Right renal cortex interstitium (tissue), 3 donors: Measurements from ENCODE around the gene ZGRF1. TPM values are rescaled to one million over a fixed set of nuclear protein-coding genes. Genes with fewer than 3 reads are reported as not detected.
"Not testable (repeated sequence)": the region's sequence is repeated elsewhere in the genome, so short reads cannot be mapped to it uniquely, and the experiment has no call there.

Experiments used
- DNase-seq, 3 donors: peaks; one replicate each; pipeline ENCODE4 v3.0.0-alpha.2; 2013; ENCODE audit warnings: low read depth in 3 of 3, low spot score in 2 of 3
- polyA plus RNA-seq, 3 donors: library from polyadenylated mRNA; unstranded; fragments of 120-200 nt; gene quantifications; one replicate each; pipeline ENCODE4 v1.2.1, GENCODE V29; 2013; ENCODE audit not compliant: insufficient read length in 3 of 3

ZGRF1 gene
- polyA plus RNA-seq, 3 donors = 12.4 to 16.6 (median 14.5) TPM

- no peak for DNase-seq
These were observed 77.7 kb downstream of the ZGRF1 start for GRCh38 chr4:112559053-112559452.

DNA sequence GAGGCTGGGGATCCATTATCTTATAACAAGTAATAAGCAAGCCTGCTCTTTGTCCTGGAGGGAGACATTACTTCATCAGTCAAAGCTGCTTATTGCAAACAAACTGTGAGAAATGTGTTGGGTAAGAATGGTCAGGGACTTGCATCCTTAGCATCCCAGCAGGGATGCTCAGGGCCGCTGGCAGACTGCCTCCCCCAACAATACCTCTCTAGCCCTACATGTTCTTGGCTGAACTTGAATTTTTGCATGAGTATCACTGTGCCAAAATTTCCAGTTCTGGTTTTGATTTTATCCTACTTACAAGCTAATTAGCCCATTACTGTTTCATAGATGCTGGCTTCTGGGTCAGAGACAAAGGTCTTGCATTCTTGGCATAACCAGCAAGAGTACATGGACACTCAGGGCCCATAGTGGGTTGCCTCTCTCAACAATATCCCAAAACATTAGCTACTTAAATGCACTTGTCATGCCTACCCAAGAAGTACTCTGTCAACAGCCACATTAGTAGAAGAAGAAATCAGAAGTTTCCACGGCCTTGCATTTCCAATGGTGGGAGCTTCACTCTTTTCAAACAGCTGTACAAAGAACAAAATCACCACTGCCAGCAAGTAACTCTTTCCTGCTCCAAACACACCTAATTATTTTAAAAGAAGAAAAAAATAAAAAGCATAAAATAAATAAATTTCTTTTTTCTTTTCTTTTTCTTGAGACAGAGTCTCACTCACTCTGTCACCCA is 78.9 kb downstream of the ZGRF1 start:
- no peak for DNase-seq

- not testable (repeated sequence) for DNase-seq
These were observed 82.4 kb downstream of the ZGRF1 start for GRCh38 chr4:112554271-112554670.

- DNase-seq = no peak
These were observed 84.0 kb downstream of the ZGRF1 start for GRCh38 chr4:112552668-112553067.

- DNase-seq = no peak
These were observed 86.0 kb downstream of the ZGRF1 start for GRCh38 chr4:112550728-112551127.

DNA sequence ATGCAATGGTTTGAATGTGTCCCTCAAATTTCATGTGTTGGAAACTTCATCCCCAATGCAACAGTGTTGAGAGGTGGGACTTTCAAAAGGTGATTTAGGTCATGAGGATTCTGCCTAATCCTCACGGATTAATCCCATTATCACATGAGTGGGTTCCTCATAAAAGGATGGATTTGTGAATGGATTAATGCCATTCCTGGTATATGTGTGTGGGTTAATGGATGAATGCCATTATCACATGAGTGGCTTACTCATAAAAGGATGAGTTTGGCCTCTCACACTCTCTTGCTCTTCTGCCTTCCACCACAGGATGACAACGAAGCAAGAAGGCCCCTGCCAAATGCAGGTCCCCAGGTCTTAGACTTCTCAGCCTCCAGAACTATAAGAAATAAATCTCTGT is 90.2 kb downstream of the ZGRF1 start:
- no peak for DNase-seq

- no peak for DNase-seq
These were observed 91.4 kb downstream of the ZGRF1 start for GRCh38 chr4:112545346-112545745.

DNA sequence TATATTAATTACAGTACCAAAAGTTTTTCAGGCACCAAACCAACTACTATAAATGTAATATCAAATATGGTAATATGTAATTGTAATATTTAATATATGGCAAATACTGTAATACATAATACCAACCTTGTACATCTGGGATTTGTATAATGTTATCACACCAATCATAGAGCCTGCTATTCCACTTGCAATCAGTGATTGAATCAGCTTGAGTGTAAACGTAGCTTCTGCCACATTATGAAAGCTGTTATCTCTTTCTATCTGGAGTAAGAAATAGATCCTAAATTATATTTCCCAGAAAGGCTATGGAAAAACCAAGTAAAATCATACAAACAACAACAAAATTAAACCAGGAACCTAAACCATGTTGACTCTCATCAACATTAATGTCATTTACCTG is 96.0 kb downstream of the ZGRF1 start:
- DNase-seq = no peak

DNA sequence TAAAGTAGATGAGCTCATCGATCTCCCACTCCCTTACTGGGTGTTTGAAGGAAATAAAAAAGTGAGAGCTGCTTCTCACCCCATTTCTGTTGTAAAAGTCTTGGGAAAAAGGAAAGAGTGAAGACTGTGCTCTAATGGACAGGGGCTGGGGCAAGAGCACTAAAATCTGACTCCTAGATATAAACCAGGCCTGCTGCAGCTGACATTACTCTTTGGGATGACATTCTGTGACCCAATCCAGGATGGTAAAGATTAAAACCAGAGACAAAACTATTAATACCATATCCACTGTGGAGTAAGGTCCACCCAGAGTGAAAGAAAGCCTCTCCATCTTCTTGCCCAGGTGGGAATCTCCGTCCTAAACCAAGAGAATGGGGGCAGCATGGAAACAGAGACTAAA is 100.6 kb downstream of the ZGRF1 start:
- DNase-seq = no peak

- DNase-seq = no peak
These were observed 104.4 kb downstream of the ZGRF1 start for GRCh38 chr4:112532267-112532666.

GRCh38 chr4:112531146-112531545 is 105.6 kb downstream of the ZGRF1 start:
- DNase-seq = no peak

DNA sequence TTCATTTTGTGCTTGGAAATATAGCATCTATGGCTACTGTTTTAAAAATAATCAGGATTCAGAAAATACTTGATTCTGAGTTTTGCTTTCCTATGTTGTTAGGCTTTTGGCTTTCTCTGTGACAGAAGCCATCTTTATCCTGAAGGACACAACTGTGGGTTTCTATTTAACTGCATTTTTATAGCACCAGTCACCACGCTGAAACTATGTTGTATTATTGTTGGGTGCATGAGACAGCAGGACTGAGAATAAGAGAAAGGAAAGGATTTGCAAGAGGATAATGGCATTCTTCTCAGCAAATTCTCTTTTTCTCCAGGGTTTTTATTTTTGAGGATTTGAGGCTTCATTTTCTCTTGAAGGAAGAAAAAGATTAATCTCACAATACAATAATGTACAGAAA is 110.6 kb downstream of the ZGRF1 start:
- DNase-seq = no peak

DNA sequence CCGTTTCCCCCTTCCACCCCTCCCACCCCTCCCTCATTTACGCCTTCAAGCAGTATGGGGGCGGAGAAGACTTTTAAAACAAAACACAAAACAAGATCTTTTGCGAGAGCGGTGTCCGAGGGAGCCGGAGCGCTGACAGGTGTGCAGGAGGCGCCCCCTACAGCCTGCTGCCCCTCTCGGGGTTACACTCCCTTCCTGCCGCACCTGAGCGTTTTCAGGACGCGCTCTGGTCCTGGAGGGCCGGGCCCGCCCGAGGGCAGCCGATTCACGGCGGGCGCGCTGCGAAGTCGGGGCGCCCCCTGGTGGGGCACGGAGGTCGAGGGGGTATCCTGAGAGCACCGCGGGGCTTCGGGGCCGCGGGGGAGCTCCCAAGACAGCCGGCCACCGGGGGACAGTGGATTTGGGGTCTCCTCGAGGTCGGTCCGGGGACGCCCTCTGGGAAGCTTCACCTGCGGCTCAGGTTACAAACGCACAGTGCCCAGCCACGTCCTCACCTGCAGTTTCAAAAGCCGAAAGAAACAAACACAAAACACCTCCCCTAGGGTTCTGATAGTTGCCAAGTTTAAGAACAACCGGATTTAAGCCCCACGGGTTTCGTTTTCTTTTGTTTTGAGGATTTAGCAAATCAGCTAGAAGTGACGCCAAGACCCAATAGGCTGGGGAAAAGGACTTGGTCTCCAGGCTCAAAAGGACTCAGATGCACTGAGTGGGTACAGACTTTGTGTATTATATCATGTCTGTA is 112.8 kb downstream of the ZGRF1 start:
- no peak for DNase-seq

DNA sequence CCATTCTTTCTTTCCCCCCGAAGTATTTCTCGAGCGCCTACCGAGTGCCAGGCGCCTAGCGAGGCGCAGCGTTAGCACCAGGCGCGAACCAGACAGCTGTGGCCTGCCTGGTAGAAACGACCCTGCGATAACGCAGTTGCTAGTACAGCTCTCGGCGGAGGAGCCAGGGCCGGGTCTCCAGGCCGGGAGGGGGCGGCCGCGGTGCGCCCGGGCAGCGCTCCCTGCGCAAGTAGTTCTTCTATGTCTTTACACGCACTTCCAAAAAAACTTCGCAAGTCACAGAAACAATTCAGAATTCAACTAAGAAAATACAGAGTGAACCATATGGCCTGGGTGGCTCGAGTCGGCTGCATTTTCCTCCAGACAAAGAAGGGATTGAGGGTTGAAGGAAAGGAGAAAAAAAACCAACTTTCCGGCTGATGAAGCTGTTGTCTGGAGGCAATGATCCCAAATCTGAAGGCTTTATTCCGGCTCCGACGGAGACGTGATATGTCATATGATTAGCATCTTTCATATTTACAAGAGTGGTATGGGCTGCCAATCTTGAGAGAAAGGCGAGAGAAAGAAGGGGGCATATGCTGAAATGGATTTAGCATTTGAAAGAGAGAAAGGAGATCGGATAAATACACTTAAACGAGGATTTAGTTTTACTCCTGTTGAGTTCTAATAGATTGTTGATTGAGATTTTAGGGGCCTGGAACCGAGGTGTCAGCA is 113.5 kb downstream of the ZGRF1 start:
- no peak for DNase-seq

DNA sequence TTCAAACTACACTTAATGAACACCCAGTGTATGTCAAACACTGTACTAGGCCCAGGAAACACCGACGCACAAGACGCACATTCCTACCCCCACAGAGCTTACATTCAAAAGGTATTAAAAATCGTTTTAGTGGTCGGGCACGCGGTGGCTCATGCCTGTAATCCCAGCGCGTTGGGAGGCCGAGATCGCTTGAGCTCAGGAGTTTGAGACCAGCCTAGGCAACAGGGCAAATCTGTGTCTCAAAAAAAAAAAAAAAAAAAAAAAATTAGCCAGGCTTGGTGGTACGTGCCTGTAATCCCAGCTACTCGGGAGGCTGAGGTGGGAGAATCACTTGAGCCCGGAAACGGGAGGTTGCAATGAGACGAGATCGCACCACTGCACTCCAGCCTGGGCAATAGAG is 114.3 kb downstream of the ZGRF1 start:
- DNase-seq = not testable (repeated sequence)

DNA sequence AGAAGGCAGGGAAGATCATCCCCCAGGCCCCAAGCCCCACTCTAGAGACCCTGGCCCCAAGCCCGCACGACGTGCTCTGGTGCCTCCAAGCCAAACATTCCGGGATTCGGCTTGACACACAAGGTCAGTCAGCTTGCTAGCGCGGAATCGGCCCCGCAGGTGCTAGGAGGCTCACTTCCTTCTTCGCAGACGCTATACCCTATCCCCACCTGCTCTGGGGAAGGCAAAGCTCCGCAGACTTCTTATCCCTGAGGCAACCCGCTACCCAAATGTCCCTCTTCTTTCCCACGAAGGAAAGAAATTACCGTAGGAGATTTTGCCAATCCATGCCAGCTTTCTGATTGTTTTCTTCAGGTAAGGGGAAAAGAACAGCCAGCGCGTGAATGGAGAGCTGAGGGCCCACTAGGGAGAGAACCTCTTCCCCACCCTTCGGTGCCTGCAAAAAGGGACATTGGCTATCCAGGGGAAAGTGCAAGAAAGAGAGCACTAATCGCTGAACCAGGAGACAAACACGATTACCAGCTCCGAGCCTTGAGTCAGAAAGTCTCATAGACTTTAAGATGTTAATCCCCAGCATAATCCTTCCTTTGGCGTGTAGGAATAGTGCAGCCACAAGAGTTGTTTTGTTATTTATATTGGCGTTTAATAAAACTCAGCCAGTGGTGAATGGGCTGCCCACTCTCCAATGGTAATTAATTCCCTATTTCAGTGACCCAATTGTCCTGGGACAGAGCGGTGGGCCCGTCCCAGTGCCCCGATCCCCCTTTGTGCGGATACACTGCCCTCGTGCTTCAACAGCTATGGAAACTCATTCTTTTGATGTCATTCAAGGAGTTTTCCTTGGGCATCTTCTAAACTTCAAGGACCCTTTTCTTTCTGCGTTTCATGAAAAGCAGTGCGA is 115.3 kb downstream of the ZGRF1 start:
- no peak for DNase-seq

DNA sequence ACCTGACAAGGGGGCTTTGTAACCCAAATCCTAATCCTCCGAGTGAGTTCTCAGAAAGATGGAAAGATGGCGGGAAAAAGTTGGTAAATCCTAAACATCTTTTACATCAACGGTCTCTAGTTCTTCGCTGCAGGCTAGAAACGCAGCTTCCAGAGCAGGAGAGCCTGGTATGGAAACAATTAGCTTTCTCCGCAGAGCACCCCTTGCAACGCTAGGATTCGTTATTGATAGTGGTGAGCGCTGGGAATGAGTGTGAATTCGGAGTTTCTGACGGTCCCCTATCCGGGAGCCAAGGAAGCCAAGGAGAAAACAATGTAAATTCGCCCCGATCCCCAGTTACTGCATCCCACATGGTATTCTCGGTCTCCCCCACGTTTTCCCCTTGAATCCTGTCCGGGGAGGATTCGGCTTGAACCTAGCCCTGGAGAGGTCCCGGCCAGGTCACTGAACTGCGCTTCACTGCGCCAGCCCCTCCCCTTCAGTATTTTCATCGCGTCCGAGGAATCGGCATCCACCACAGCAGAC is 116.0 kb downstream of the ZGRF1 start:
- no peak for DNase-seq

GRCh38 chr4:112519689-112520597 is 116.8 kb downstream of the ZGRF1 start:
- no peak for DNase-seq

DNA sequence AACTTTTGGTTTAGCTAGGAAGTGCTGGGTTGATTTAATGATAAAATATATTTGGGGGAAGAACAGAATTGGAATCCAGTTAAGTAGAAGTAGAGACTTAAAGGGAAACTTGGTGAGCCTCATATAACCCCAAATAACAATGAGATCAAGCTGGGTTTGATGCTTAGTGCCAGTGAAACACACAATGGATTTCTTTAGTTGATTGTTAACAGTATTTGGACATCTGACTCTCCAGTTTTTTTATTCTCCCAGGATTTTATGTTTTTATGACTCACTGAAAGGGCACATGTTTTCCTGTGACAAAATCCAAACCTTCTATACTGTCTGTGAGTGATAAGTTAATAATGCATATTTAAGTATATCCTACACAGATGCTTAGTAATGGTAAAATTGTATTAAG is 118.0 kb downstream of the ZGRF1 start:
- DNase-seq = no peak
